AML-193 (cell line): ENCODE measurements around the gene ZBTB46.
"Not testable (repeated sequence)": the region's sequence is repeated elsewhere in the genome, so short reads cannot be mapped to it uniquely, and the experiment has no call there.

Source experiments
- DNase-seq, 2 experiments: peaks; one replicate each; lab custom pipeline; 2025; lab: John Stamatoyannopoulos, UW

Gene ZBTB46

GRCh38 chr20:63858393-63859165, 27.5 kb upstream of the ZBTB46 start:
- DNase-seq: no peak

GRCh38 chr20:63857764-63858392, 26.8 kb upstream of the ZBTB46 start:
- no peak for DNase-seq

DNA sequence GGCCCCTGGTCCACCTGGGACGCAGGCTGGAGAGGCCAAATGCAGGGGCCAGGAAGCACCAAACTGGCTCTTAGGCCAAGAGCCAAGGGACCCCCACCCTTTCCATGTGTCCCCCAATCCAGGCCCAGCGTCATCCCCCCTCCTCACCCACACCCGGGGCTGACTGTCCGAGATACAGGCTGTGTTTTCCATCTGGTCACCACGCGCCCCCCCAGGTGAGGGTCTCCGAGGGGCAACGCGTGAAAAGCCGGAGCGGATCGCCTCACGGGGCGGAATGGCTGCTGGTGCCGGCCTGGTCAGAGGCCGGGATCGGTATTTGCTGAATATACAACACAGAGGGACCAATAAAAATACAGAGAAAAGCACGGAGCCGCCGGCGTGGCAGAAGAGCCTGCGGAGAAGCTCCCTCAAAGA, 25.0 kb upstream of the ZBTB46 start:
- no peak for DNase-seq

DNA sequence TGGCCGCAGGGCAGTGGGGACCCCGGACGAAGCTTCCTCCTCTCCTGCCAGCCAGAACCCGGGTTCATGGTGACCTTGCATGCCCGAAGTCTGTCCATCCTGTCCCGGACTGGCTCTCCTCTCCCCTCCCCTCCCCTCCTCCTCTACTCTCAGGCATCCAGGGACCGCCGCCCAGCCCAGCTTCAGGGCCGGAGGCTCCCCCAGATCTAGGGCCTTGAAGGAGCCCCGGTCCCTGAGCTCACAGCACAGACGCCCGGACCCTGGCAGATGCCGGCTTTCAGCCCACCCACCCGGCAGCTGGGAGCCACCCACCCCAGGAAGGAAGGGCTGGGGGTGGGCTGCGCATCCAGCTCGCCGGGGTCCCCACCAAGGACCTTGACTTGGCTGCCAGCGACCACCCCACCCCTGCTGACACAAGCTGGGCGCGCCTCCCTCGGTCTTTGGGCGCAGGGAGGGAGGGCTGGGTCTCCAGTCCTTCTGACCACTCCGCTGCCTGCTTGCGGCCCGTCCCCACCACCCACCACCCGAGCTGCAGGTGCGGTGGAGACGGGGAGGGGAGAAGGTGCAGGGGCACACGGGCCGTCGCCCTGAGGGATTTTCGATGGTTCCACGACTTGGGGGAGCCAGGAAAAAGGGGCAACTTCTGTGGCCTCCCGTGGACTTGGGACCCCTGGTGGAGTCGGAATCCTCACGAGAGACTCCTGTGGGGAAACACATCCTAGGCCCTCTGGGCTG, 24.5 kb upstream of the ZBTB46 start:
- no peak for DNase-seq

DNA sequence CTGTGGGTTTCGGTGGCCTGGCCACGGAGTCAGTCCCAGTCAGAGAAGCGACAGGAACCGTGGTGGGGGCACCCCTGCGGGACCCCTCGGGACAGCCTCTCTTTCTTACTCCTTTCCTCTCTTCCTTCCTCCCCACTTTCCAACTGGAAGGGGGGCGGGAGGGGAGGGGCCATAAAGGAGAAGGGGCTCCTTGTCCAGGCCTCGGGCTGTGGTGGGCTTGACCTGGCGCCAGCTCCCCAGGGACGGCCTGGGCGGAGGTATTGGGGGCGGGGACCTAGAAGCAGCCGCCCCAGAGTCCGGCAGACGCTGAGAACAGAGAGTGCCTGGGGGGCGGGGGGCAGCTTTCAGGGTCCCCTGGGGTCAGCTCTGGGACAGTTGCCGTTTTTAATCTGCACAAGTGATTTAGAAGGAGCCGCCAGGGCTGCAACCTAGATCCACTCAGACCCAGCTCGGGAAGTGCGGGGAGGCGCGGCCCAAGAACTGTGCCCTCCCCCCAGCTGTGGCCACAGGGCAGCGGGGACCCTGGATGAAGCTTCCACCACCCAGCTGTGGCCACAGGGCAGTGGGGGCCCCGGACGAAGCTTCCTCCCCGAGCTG, 23.8 kb upstream of the ZBTB46 start:
- DNase-seq: no peak

DNA sequence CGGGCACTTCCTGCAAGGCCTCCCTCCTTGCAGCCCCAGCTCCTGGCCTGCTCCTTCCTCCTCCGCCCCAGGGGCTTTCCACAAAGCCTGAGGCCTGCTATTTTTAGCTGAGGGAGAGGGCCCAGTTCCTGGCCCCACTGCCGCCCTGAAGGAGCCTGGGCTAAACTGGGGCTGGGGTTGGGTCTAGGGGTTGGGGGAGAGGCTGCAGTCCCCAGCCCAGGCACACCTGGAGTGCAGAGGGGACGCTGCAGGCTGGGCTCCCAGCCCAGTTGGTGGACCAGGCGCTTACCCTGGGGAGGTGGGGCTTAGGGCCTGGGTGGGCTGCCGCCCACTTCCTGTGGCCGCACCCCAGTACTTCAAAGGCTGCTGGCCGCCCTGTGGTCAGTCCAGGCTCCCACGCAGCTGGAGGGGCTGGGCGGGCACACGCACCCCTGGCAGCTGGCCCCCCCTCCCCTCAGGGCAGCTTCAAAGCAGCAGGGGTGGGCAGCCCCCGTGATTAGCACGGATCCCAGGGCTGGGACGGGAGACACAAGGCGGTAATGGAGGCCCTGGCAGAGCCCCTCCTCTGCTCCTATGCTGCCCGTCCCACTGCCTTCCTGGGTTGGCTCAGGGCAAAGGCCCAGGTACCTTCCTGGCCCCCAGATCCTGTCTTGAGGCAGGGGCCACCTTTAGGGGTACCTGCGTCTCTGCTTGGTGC, 23.2 kb upstream of the ZBTB46 start:
- no peak for DNase-seq

DNA sequence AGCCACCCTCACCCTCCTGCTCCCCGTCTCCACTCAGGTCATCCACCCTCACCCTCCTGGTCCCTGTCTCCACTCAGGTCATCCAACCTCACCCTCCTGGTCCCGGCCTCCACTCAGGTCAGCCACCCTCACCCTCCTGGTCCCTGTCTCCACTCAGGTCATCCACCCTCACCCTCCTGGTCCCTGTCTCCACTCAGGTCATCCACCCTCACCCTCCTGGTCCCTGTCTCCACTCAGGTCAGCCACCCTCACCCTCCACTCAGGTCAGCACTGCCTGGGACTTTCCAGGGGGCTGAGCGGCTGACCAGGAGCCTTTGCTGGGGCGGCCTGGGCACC, 22.6 kb upstream of the ZBTB46 start:
- not testable (repeated sequence) for DNase-seq

GRCh38 chr20:63851548-63851943, 20.5 kb upstream of the ZBTB46 start:
- DNase-seq: not testable (repeated sequence)

DNA sequence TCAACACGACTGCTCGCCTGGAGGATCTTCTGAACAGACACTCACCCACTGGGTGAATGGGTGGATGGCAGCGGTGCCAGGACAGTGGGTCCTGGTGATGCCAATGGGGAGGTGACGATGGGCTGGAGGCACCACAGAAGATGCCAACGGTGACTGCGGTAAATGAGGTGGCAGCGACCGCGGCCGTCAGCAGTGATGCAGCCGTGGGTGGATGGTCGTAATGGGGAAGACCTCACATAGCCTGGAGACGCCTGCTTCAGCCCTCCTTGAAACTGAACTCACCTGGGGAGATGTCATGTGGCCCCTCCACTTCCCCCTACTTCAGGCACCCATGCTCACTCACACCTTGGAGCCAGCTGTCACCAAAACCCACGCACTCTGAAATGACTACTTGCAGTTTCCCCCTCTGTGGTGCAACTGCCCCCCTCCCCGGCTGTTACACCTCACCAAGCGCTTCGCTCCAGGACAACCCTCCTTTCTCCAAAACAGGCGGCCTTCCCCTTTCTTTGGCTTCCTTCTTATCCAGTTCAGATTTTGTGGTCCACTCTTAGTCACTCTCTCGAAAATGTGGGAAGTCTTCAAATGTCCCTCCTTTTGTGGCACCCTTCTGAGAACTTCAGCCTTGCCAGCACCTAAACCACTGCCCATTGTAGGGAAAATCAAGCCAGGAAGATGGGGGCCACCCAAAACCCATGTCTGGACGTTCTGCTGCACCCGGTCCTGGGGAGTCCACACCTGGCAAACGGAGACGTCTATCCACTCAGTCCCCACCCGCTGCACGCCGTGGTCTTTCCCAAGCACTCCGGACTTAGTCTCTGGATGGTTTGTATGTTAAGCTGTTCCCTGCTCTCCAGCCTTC, 19.9 kb upstream of the ZBTB46 start:
- no peak for DNase-seq

DNA sequence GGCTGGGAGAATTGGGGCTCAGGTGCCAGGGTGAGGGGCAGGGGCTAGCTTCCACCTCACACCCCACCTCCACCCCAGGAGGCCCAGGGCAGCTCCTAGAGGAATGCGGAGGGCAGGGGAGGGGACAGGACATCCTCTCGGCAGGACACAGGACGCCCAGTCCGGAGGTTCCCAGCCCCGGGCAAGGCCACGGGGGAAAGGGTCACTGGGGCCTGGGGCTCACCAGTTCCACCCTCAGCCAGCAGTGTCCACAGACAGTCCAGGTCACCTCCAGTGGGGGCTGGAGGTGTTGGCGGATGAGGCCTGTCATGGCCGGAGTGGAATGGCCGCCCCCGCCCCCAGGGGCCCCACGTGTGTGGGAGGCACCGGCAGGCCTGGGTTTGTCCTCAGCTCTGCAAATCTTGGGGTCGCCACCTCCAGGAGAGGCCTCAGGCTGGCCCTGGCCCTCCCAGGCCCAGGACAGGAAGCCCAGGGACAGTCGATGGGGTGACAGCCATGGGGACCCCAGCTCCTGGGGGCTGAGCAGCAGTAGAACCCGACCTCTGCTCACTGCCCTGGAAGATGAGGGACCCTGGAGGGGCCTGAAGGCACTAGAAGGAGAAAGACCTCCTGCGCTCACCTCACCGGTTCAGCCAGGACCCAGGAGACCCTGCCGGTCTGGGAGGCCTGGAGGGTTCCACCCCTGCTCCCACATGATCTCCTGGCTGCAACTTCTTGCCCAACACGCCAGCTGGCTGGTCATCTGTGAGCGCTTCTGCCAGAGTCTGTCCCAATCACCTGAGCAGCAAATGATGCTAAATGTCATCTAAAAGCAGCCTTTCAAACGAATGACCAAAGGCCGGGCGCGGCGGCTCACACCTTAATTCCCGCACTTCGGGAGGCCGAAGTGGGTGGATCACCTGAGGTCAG, 17.2 kb upstream of the ZBTB46 start:
- DNase-seq: no peak

GRCh38 chr20:63847237-63848002, 16.4 kb upstream of the ZBTB46 start:
- DNase-seq: no peak

DNA sequence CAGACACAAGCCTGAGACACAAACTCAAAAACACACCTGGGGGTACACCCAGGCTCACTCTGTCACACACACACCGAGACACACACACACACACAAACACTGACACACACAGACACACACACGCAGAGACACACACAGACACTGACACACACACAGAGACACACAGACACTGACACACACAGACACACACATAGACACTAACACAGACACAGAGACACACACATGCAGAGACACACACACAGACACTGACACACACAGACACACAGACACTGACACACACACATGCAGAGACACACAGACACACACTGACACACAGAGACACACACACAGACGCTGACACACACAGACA, 15.8 kb upstream of the ZBTB46 start:
- no peak for DNase-seq

DNA sequence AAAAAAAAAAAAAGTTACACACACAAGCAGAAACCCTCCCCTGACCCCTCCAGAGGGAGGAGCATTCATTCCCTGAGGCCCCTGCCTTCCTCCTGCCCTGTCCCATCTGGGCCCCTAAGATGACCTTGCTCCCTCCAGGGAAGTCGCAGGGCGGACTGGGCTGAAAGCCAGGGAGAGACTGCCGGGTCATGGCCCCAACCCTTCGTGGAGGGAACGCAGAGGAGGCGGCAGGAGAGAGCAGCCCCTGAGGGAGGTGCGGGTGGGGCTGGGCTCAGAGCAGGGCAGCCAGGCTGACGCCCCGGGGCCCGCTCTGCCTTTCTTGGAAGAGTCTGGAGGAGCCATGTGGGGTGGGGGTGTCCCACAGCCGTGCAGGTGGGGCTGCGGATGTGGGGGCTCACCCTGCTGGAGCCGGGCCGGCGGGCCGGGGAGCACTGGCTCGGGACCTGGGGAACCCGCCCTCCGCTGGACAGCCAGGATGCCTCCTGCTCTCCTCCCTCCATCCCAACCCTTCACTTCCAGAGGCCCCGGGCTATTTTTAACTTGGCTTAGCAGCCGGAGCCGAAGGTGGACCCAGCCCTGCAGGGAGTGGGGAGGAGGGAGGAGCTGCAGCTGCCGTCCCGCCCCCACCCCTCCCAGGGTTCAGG, 15.2 kb upstream of the ZBTB46 start:
- no peak for DNase-seq

GRCh38 chr20:63844511-63844991, 13.5 kb upstream of the ZBTB46 start:
- DNase-seq: no peak

DNA sequence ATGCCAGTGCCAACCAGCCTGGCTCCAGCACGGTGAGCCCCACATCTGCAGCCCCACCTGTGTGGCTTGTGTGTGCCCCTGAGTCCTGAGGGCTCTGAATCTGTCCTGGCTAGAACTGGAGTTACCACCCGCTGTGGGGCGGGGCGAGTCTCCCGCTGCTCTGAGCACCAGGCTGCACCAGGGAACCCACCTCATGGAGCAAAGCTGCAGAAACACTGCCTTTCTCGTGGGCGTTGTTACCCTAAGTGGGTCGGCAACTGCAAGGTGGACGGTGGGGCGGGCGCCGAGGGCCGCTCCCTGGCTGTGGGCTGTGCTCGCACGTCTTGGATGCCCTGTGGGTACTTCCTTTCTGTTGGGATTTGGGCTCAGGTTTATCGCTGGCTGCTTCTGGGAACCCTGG, 12.7 kb upstream of the ZBTB46 start:
- DNase-seq: no peak

DNA sequence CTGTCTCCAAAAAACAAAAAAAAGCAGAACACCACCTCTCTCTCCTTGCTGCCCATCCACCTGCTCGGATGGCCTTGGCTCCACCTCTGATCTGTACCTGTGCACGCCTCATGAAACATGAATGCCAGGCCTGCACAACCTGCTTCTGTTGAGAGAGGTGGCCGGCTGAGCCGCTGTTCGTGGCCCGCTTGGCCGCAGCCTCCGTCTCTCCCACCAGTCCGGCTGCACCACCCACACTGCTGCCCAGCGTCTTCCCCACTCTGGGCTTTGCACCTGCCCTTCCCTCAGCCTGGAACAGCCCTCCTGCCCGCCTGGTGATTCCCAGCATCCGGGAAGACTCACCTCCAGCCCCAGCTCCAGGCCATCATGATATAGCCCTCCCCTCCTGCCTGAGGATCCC, 12.2 kb upstream of the ZBTB46 start:
- DNase-seq: no peak

DNA sequence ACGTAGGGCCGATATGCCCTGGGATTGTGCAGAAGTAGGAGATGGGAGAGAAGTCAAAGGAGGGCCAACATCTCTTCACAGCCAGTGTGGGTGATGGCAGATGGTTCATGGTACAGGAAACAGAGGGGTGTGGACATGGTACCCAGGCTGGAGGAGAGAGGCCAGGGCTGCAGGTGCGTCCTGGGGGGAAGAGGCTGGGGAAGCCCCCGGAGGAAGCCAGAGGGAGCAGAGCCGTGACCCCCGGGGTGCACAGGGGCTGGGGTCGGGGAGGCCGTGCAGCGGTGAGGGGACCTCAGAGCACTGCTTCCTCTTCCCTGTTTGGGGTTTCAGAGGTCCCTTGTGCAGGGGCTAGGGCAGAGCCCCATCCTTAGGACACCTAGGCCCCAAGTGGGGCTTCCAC, 11.2 kb upstream of the ZBTB46 start:
- no peak for DNase-seq

- no peak for DNase-seq
These were observed 9.4 kb upstream of the ZBTB46 start for GRCh38 chr20:63840405-63840828.

- no peak for DNase-seq
These were observed 8.6 kb upstream of the ZBTB46 start for GRCh38 chr20:63839620-63840019.
